Heart left ventricle (tissue), 13 donors: ENCODE results near the gene SLA2.

Experiments used
- CTCF ChIP-seq, 12 donors: fragments of 200-600 bp; sonication (generic) in 4 of 12; IDR thresholded peaks; one replicate each; pipeline versions ENCODE4 v1.5.0 to v1.8.0; 2018 to 2022; ENCODE audit warnings: antibody characterized with exemption in 12 of 12, mild to moderate bottlenecking in 5 of 12
- POLR2A ChIP-seq, 2 donors: fragments of 450-650 bp; IDR thresholded peaks; one replicate each; pipeline ENCODE4 v1.6.1; 2017; ENCODE audit warnings: antibody characterized with exemption in 2 of 2, mild to moderate bottlenecking in 2 of 2, moderate library complexity in 2 of 2
- donor health status: ischemic (EF 13 %, LVEDD 7.1; RV severe dilation, severe dysfunction).
- donor health status: DM: no; HTN: yes; CAD: no.
- donor health status: DM: no; HTN: no; CAD: no.
- donor health status: ischemic (EF 25% LVEDD 6.9; RV normal size, moderate dysfunction).
- donor health status: ischemic (EF 25% LVEDD 5.7; RV mildly dilated, moderate dysfunction).
- donor health status: ischemic (EF 35%, LVEDD 5.7; RV mildly dilated, moderate dysfunction).
- donor health status: nonischemic (EF 11% LVEDD 7.7; RV severe dilation, severe dysfunction).
- donor health status: DM: yes; HTN: yes; CAD: no.
- donor health status: PGD.
- donor health status: ischemic (EF 29% LVEDD 5.4; RV normal size, mild dysfunction).
- donor health status: nonischemic (EF 23%, LVEDD 6.1; RV moderate dilation, normal function).

GRCh38 chr20:36623444-36623843 lies 22.6 kb downstream of the SLA2 start:
- TF ChIP-seq CTCF (IDR thresholded peaks at IDR 0.05) = no peak
- TF ChIP-seq POLR2A (IDR thresholded peaks at IDR 0.05) = no peak
